H54 (cell line): ENCODE data around the gene CCDC12.
"Not testable (repeated sequence)": the region's sequence is repeated elsewhere in the genome, so short reads cannot be mapped to it uniquely, and the experiment has no call there.

Experiments used
- DNase-seq: peaks from one replicate; pipeline ENCODE4 v3.0.0; 2011; ENCODE audit warnings: low spot score, mixed read lengths; ENCODE audit not compliant: insufficient read length
- FAIRE-seq: peaks from 3 replicates; lab custom pipeline; 2011; peaks lifted over from hg19 to GRCh38; lab: Jason Lieb, UNC
- POLR2A ChIP-seq: IDR thresholded peaks from 2 replicates; pipeline ENCODE4 v1.6.1; 2011; ENCODE audit warnings: low read depth, mild to moderate bottlenecking, low read length

CCDC12 gene

GRCh38 chr3:46974421-46975171, 1.9 kb downstream of the CCDC12 start:
- TF ChIP-seq POLR2A = no peak
- FAIRE-seq = no peak
- no peak for DNase-seq

GRCh38 chr3:46972396-46972795, 4.1 kb downstream of the CCDC12 start:
- DNase-seq = no peak

GRCh38 chr3:46971742-46972141, 4.8 kb downstream of the CCDC12 start:
- DNase-seq = no peak
- no peak for FAIRE-seq
- no peak for TF ChIP-seq POLR2A

More at GRCh38 chr3:46972396-46972795, 4.1 kb downstream of the CCDC12 start:
- no peak for FAIRE-seq
- TF ChIP-seq POLR2A = no peak

GRCh38 chr3:46971151-46971550, 5.4 kb downstream of the CCDC12 start:
- no peak for TF ChIP-seq POLR2A
- no peak for FAIRE-seq
- DNase-seq = no peak

GRCh38 chr3:46970391-46971091, 6.0 kb downstream of the CCDC12 start:
- FAIRE-seq = no peak
- TF ChIP-seq POLR2A = no peak
- no peak for DNase-seq

GRCh38 chr3:46968783-46969428, 7.6 kb downstream of the CCDC12 start:
- DNase-seq (no peak), FAIRE-seq (no peak)
- TF ChIP-seq POLR2A = no peak

- FAIRE-seq = no peak
- DNase-seq = no peak
- no peak for TF ChIP-seq POLR2A
Measured at GRCh38 chr3:46966811-46967210, 9.7 kb downstream of the CCDC12 start.

- DNase-seq (no peak), FAIRE-seq (no peak)
- TF ChIP-seq POLR2A = no peak
Measured at GRCh38 chr3:46965151-46965550, 11.4 kb downstream of the CCDC12 start.

- not testable (repeated sequence) for DNase-seq, FAIRE-seq
Measured at GRCh38 chr3:46964038-46964590, 12.4 kb downstream of the CCDC12 start.

GRCh38 chr3:46962990-46963389, 13.6 kb downstream of the CCDC12 start:
- DNase-seq = no peak
- no peak for TF ChIP-seq POLR2A
- FAIRE-seq = no peak

- no peak for DNase-seq
- FAIRE-seq = no peak
- TF ChIP-seq POLR2A = no peak
Measured at GRCh38 chr3:46962427-46962826, 14.1 kb downstream of the CCDC12 start.

- FAIRE-seq = no peak
- DNase-seq = no peak
- TF ChIP-seq POLR2A = no peak
Measured at GRCh38 chr3:46960835-46961234, 15.7 kb downstream of the CCDC12 start.

GRCh38 chr3:46960081-46960701, 16.4 kb downstream of the CCDC12 start:
- TF ChIP-seq POLR2A = no peak
- DNase-seq (peak; percentile 58), FAIRE-seq (no peak)

GRCh38 chr3:46959161-46959511, 17.4 kb downstream of the CCDC12 start:
- FAIRE-seq (no peak), DNase-seq (no peak)
- no peak for TF ChIP-seq POLR2A
